GM18526 (cell line): ENCODE measurements around the gene TNFAIP3.
A peak's percentile ranks its signal among the peaks of the same experiment; 100 is the strongest.

Source experiments
- POLR2A ChIP-seq: IDR thresholded peaks from 3 replicates; pipeline ENCODE4 v1.6.1; 2011; ENCODE audit not compliant: insufficient read length; ENCODE audit errors: extremely low read depth

TNFAIP3 gene

GRCh38 chr6:137866914-137867684, at the start of gene TNFAIP3:
Gene TNFAIP3, plus strand, starts transcription at chr6:137867259. Its CDS starts 3,969 bp downstream, at chr6:137871228.
- TF ChIP-seq POLR2A: peak; percentile 96

DNA sequence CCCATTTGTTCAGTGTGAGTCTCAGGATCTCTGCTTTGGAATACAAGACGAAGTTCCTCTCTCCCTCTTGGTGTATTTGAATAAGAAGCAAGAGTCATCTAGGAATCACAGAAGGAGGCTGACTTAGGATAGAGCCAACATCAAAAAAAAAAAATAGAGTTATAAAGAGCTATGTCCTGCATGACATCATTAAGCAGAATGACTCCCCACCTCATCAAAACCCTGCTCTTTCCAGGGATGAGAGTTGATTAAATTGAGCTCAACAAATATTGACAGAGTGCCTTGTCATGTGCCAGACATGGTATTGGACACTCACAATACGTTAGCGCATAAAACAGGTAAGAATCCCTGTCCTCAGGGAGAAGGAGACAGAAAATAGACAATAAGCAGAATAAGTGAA, 48.6 kb upstream of the TNFAIP3 start:
- TF ChIP-seq POLR2A: no peak

DNA sequence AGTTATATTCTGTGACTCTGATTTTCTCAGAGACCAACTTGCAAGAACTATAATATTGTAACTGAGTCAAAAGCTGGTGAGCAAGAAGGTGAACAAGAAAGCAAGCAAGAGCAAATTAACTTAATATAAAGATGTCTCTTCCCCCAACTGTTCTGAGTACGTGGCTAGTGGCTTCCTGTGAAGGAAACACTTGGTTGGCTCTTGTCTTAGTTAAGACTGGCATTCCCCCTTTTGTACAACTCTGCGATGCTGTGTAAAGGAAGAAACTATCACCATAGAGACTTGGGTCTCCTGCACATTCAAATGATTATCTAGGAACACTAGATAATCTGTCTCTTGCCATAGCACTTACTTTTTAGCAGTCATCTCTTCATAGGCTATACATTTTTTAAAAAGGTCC, 47.3 kb upstream of the TNFAIP3 start:
- TF ChIP-seq POLR2A: no peak

DNA sequence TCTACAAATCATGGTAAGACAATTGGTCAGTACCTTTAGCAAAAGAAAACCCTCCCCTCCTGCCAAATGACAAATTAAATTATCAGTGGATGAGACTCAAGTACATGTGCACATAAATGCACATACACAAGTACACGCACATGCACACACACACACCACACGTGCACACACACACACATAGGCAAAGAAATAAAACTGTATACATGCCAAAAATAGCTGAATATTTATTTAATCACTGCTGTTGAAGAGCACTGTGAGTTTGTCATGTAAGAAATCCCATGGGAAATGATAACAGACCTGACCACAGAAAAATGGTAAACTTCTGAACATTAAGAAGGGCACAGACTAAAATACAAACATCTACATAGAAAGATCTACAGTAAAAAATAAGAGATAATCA, 46.6 kb upstream of the TNFAIP3 start:
- TF ChIP-seq POLR2A: no peak

DNA sequence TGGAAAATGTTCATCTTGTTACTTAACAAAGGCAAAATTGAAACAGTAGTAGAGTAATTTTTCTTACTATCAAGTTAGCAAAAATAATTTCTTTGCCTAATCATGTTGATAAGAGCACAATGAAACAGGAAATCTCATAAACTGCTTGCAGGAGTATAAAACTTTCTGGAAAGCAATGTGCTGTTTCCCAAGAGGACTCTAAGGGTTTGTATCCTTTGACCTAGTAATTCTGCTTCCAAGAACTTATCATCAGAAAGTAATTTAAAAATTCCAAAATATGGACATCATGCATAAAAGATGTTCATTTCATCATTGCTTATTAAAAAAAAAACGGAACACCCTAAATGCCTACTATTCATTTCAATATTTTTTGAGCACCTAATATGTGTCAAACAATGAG, 46.1 kb upstream of the TNFAIP3 start:
- TF ChIP-seq POLR2A: no peak

- TF ChIP-seq POLR2A: no peak
Measured at GRCh38 chr6:137821491-137821890, 45.6 kb upstream of the TNFAIP3 start.

DNA sequence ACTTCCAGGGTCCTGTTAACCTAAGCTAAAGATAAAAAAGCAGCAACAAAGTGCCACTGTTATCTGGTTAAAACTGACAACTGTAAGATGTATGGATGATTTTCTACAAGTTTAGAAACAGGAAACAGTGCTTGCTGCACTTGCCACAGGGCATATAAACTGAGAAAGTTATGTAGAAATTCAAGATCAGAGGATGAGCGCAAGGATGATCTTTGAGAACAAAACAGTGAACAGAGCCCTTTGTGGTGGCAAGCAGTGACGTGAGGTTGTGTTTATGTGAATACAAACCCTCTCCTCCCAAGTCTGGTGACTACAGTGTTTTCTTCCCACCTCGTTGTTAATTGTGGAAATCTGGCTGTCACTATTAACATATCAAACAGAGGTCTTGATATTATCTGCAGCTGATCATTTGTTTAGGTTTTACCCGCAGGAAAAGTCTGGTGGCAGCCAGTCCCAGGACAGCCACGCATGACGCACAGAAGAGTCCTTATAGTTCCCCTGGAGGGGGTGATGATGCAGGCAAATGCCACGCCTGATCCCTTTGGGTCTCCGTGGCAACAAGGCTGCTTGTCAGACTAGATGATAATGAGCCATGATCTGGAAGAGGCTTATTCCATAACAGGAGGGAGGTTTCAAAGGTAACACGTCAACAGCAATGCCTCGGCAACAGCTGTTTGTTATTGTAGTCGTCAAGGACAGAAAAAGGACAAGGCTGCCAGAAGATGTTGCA, 43.1 kb upstream of the TNFAIP3 start:
- TF ChIP-seq POLR2A: no peak

DNA sequence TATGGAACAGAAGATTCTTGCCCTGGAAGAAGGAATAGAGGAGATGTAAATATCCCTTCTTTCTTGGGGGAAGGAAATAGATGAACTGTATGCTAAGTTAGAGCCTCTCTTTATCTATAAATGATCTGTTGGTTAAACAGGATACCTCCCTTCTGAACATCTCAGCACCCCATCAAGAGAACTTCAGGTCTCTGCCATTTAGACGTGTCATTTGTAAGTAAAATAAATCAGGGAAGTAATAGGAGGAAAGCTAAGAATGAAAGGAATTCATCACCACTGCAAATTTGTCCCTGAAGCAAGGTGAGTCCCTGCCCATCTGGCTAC, 42.5 kb upstream of the TNFAIP3 start:
- no peak for TF ChIP-seq POLR2A

DNA sequence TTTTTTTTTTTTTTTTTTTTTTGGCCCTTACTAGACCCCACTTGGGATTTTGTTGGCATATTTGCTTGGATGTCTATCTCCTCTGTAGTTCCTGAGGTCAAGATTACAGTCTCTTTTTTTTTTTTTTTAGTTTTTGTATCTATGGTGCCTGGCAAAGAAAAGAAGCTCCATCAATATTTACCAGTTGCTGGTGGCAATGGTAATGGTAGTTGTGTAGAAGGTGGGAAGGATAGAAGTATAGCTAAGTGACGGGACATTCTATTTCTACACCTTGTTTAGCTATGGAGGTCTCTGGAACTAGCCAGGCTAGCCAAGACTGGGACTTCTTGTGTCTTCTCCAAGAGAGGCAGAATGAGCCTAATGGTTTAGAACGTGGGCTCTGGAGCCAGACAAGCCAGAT, 42.2 kb upstream of the TNFAIP3 start:
- no peak for TF ChIP-seq POLR2A

GRCh38 chr6:137827411-137827940, 39.6 kb upstream of the TNFAIP3 start:
- no peak for TF ChIP-seq POLR2A

DNA sequence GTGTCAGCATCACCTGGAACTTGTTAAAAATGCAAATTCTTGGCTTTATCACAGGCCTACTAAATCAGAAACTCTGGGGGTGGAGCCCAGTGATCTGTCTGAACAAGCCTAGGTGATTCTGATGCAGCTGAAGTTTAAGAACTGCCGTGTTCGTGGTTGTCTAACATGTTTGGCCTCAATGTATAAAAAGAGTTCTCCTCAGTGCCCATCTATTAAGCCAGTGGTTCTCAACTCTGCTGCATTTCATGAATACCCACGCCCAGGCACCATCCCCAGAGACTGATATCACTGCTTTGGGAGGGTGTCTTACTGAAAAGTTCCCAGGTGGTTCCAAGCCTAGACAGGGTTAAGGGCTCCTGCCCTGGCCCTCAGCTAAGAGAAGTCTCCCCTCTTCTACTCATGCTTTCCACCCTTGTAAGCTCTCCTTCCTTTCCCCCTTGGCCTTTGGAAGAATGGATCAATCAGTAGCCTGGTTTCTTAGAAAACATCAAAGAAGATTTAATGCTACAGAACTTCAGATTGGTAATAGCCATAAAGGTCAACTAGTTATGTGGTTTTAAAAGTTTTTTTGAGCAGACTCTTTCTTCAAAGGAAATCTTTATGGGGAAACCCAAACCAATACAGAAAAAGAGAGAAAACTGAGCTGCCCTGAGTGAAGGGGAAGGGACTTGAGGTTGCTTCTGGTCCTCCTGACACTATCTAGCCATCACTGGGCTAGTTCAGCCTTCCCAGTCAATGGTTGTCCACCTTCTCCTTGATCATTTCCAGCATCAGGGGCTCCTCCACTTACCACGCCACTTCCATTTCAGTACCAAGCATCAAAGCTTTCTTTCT, 38.9 kb upstream of the TNFAIP3 start:
- TF ChIP-seq POLR2A: no peak

- no peak for TF ChIP-seq POLR2A
Measured at GRCh38 chr6:137829641-137830083, 37.4 kb upstream of the TNFAIP3 start.

- no peak for TF ChIP-seq POLR2A
Measured at GRCh38 chr6:137830511-137830911, 36.5 kb upstream of the TNFAIP3 start.

DNA sequence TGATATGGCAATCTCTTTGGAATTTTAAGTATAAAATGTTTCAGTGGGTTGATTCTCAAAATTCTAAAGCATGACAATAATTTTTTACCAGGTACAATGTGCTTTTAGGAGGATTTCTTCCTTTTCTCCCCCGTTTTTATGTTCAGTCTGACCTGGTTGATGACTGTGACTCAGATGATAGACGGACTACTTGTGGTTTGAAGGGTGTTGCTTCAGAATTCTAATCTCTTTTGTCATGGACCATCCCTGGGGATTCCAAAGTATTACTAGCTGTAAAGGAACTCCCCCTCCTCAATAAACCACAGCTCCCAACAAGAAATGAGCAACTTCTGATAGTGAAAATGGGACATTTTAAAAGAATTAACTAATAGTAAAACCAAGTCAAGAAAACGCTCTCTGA, 34.9 kb upstream of the TNFAIP3 start:
- no peak for TF ChIP-seq POLR2A

DNA sequence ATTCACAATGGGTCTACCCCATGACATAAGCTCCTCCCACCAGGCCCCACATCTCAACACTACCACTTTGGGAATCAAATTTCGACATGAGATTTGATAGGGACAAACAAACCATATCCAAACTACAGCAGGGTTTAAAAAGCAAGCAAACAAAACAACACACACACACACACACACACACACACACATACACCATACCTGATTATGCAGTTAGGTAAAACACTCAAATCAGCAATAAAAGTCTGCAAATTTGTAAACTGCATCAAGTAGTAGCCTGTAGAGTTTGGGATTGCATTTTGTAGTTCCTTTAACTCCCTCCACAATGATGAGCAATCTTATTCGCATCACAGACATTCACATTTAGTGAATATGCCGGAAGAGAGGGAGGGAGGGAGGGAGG, 32.6 kb upstream of the TNFAIP3 start:
- TF ChIP-seq POLR2A: no peak

DNA sequence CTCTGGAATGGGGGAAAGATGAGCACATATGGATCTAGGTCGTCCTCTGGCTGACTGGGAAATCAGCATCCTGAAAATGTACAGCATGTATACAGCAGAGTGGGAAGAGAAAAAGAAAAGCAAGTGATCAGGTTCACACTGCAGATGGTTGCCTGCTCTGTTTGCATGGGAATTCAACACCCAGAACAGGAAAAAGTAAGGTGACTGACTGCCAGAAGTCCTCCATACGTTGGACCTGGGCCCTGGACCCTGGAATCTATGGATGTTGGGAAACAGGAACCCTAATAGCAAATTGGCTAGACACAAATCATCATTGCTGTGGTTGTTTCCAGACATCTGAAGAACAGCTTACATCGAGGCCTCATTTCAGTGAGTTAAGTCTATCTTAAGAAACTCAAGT, 30.3 kb upstream of the TNFAIP3 start:
- no peak for TF ChIP-seq POLR2A

DNA sequence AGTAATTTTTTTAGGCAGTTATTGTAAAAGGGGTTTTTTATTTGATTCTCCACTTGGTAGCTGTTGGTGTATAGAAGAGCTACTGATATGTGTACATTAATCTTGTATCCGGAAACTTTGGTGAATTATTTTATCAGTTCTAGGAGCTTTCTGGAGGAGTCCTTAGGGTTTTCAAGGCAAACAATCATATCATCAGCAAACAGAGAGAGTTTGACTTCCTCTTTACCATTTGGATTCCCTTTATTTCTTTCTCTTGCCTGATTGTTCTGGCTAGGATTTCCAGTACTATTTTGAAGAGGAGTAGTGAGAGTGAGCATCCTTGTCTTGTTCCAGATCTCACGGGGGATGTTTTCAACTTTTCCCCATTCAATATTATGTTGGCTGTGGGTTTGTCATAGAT, 28.0 kb upstream of the TNFAIP3 start:
- TF ChIP-seq POLR2A: no peak
